Measurements from ENCODE around the gene SYTL5. TPM values are rescaled to one million over a fixed set of nuclear protein-coding genes. Genes with fewer than 3 reads are reported as not detected.

Gene SYTL5
- total RNA-seq, 6 experiments from 2014 or later, result 0.10 to 0.21 (median 0.16) TPM

DNA sequence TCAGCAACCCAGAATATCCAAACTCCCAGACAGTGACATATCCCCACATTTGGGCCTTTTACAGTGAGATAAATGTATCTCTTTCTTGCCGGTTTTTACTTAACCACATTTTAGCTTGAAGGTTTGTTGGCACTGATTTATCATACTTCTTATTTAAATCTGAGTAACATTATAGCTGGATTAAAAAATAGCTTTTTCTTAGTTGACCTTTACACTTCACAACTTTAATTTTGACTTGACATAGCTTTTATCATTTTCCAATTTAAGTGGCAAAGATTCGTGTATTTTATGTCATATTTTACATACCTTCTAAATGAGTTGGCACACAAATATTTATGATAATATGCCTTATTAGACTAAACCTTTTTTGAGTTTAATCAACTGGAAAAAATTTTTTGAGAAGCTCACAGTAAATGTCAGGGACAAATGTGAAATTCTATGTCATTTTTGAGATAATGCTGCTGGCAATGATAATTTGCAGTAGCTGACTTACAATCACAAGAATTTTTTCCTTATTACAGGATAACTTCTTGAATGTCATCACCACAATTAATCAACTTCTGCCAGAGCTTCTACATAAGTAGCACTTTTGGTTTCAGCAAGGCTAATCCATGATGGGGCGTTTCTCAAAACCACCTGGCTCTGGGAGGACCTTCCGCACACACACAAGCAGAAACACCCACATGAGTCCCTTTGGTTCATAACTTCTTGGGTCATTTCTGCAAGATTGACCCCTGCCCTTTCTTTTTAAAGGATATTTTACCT, 80.3 kb downstream of the SYTL5 start:
- no peak overlapping the region for H3K4me3 Mint-ChIP-seq
- no peaks in the 10 kb centered on the region for H3K36me3 Mint-ChIP-seq (ENCODE audit: low read depth)
- H3K27ac Mint-ChIP-seq, result no peak overlapping the region
- DNase-seq, result no peak
- no peaks in the 10 kb centered on the region; the same call in 1 of the 2 replicates for H3K27me3 Mint-ChIP-seq (ENCODE audit: insufficient read depth)
- no peaks in the 10 kb centered on the region for H3K4me1 Mint-ChIP-seq (ENCODE audit: low read depth)
- no peak for TF ChIP-seq CTCF (IDR thresholded peaks at IDR 0.05)
- H3K9me3 Mint-ChIP-seq, result no peaks in the 10 kb centered on the region

GRCh38 chrX:38087594-38087993, 81.2 kb downstream of the SYTL5 start:
- H3K4me3 Mint-ChIP-seq, result no peak overlapping the region
- H3K9me3 Mint-ChIP-seq, result no peaks in the 10 kb centered on the region
- TF ChIP-seq CTCF (IDR thresholded peaks at IDR 0.05), result no peak
- DNase-seq, result no peak
- no peaks in the 10 kb centered on the region for H3K4me1 Mint-ChIP-seq (ENCODE audit: low read depth)
- no peak overlapping the region for H3K27ac Mint-ChIP-seq
- H3K27me3 Mint-ChIP-seq (ENCODE audit: insufficient read depth), result no peaks in the 10 kb centered on the region; the same call in 1 of the 2 replicates
- H3K36me3 Mint-ChIP-seq (ENCODE audit: low read depth), result no peaks in the 10 kb centered on the region

- H3K27ac Mint-ChIP-seq, result no peak overlapping the region
- no peaks in the 10 kb centered on the region; the same call in 1 of the 2 replicates for H3K27me3 Mint-ChIP-seq (ENCODE audit: insufficient read depth)
- H3K4me3 Mint-ChIP-seq, result no peak overlapping the region
- DNase-seq, result no peak
- no peak for TF ChIP-seq CTCF (IDR thresholded peaks at IDR 0.05)
- H3K9me3 Mint-ChIP-seq, result no peaks in the 10 kb centered on the region
- H3K4me1 Mint-ChIP-seq (ENCODE audit: low read depth), result no peaks in the 10 kb centered on the region
- H3K36me3 Mint-ChIP-seq (ENCODE audit: low read depth), result no peaks in the 10 kb centered on the region
Observed at GRCh38 chrX:38089173-38089982, 83.0 kb downstream of the SYTL5 start.

DNA sequence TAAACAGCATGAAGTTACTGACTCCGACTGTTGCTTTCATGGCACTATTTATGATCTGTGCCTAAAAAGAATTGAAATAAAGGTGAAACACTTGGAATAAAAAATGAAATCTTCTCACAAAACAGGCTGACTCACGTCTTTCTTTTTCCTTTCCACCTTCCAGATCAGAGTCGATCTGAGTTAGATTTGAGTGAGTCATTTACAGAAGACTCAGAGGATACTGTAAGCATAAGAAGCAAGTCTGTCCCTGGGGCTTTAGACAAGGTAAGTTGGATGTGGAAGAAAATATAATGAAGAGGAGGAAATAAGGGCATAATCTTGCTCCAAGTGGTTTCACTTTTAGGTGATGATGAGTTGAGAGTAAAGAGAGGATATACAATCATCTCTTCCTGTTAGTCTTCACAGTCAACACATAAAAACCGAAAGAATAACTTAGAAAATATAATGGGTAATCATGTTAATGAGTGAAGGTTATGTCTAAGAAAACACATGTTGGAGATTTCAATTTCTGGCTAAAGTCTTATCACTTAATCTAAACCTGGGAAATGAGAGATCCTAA, 89.7 kb downstream of the SYTL5 start:
- Mint-ChIP-seq H3K9me3 (no peaks in the 10 kb centered on the region), H3K36me3 (ENCODE audit: low read depth) (no peaks in the 10 kb centered on the region), H3K4me1 (ENCODE audit: low read depth) (peaks cover 7% of the 10 kb centered on the region; the same call in 1 of the 2 replicates), H3K4me3 (peak overlapping the region; percentile 31; the same call in 1 of the 2 replicates), H3K27ac (no peak overlapping the region), H3K27me3 (ENCODE audit: insufficient read depth) (no peaks in the 10 kb centered on the region)
- peak; percentile 0 for DNase-seq
- no peak for TF ChIP-seq CTCF (IDR thresholded peaks at IDR 0.05)

DNA sequence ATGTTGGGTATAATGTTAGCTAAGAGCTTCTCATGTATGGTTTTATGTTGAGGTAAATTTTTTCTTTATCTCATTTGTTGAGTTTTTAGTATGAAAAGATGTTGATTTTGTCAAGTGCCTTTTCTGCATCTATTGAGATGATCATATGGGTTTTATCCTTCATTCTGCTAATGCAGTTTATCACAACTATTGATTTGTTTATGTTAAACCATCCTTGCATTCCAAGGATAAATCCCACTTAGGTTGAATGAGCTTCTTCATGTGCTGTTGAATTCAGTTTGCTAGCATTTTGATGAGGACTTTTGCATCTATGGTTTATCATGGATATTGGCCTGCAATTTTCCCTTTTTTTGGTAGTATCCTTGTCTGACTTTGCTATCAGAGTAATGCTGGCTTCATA, 93.3 kb downstream of the SYTL5 start:
- DNase-seq, result no peak
- no peak overlapping the region for H3K27ac Mint-ChIP-seq

More for the DNA sequence above, 93.3 kb downstream of the SYTL5 start:
- Mint-ChIP-seq H3K9me3 (no peaks in the 10 kb centered on the region), H3K36me3 (ENCODE audit: low read depth) (no peaks in the 10 kb centered on the region), H3K27me3 (ENCODE audit: insufficient read depth) (no peaks in the 10 kb centered on the region; the same call in 1 of the 2 replicates), H3K4me1 (ENCODE audit: low read depth) (peaks cover 7% of the 10 kb centered on the region; the same call in 1 of the 2 replicates), H3K4me3 (no peak overlapping the region)
- TF ChIP-seq CTCF (IDR thresholded peaks at IDR 0.05), result no peak
